ENCODE measurements around the gene CTBP2.
"Not testable (repeated sequence)": the region's sequence is repeated elsewhere in the genome, so short reads cannot be mapped to it uniquely, and the experiment has no call there.

CTBP2 gene

GRCh38 chr10:125165584-125166573 lies 5.5 kb upstream of the CTBP2 start:
- DNase-seq (ENCODE audit: extremely low spot score) = no peak
- TF ChIP-seq SP1 (IDR thresholded peaks at IDR 0.05) = no peak
- no peak for TF ChIP-seq HDGF (IDR thresholded peaks at IDR 0.05; ENCODE audit: borderline replicate concordance)
- TF ChIP-seq FOXA1 (IDR thresholded peaks at IDR 0.05) = no peak
- TF ChIP-seq FOXK2 (IDR thresholded peaks at IDR 0.05) = no peak
- TF ChIP-seq L3MBTL2 (conservative IDR thresholded peaks at IDR 0.05) = no peak
- TF ChIP-seq PKNOX1 (IDR thresholded peaks at IDR 0.05) = no peak
- no peak for TF ChIP-seq LEF1 (IDR thresholded peaks at IDR 0.05; ENCODE audit: borderline replicate concordance)
- no peak for TF ChIP-seq ELF4 (IDR thresholded peaks at IDR 0.05)
- no peak for TF ChIP-seq ZNF384 (IDR thresholded peaks at IDR 0.05)
- TF ChIP-seq FOXM1 (IDR thresholded peaks at IDR 0.05; ENCODE audit: borderline replicate concordance) = no peak
- no peak for TF ChIP-seq TARDBP (IDR thresholded peaks at IDR 0.05)
- no peak for TF ChIP-seq CTBP1 (IDR thresholded peaks at IDR 0.05; ENCODE audit: borderline replicate concordance)
- no peak for TF ChIP-seq ARNT (IDR thresholded peaks at IDR 0.05)
- no peak for TF ChIP-seq SUZ12 (IDR thresholded peaks at IDR 0.05)
- TF ChIP-seq BHLHE40 (IDR thresholded peaks at IDR 0.05; ENCODE audit: borderline replicate concordance) = no peak
- TF ChIP-seq NFRKB (IDR thresholded peaks at IDR 0.05) = no peak
- POLR2A ChIA-PET = no interaction called here
- CTCF ChIA-PET = no interaction called here

- ChIA-PET POLR2A (no interaction called here), CTCF (no interaction called here)
- no peak for DNase-seq (ENCODE audit: extremely low spot score)
These were observed 4.1 kb upstream of the CTBP2 start for GRCh38 chr10:125164421-125164820.

GRCh38 chr10:125163803-125164202 lies 3.4 kb upstream of the CTBP2 start:
- TF ChIP-seq SUZ12 (IDR thresholded peaks at IDR 0.05) = no peak
- ChIA-PET CTCF (no interaction called here), POLR2A (no interaction called here)
- no peak for DNase-seq (ENCODE audit: extremely low spot score)

More at GRCh38 chr10:125164421-125164820, 4.1 kb upstream of the CTBP2 start:
- TF ChIP-seq HDGF (IDR thresholded peaks at IDR 0.05; ENCODE audit: borderline replicate concordance) (no peak), ZNF384 (IDR thresholded peaks at IDR 0.05) (no peak), SP1 (IDR thresholded peaks at IDR 0.05) (no peak), PKNOX1 (IDR thresholded peaks at IDR 0.05) (no peak), TARDBP (IDR thresholded peaks at IDR 0.05) (no peak)

- CTCF ChIA-PET; DNase-seq (ENCODE audit: extremely low spot score); POLR2A ChIA-PET: not testable (repeated sequence)
These were observed 2.9 kb upstream of the CTBP2 start for GRCh38 chr10:125163312-125163711.

GRCh38 chr10:125162120-125162931 lies 2.0 kb upstream of the CTBP2 start:
- DNase-seq (ENCODE audit: extremely low spot score) = no peak
- ChIA-PET CTCF (interaction anchor here (0.6 kb wide), 1 partner anchor 517 kb away, joined by 3 read pairs; no protein-coding TSS in a partner anchor), POLR2A (interaction anchor here (0.9 kb wide), 1 partner anchor 27 kb away, joined by 3 read pairs; no protein-coding TSS in a partner anchor)

More at GRCh38 chr10:125162120-125162931, 2.0 kb upstream of the CTBP2 start:
- TF ChIP-seq SUZ12 (IDR thresholded peaks at IDR 0.05) (no peak), SP1 (IDR thresholded peaks at IDR 0.05) (no peak), FOXK2 (IDR thresholded peaks at IDR 0.05) (no peak), TARDBP (IDR thresholded peaks at IDR 0.05) (no peak), ELF4 (IDR thresholded peaks at IDR 0.05) (no peak), FOXM1 (IDR thresholded peaks at IDR 0.05; ENCODE audit: borderline replicate concordance) (no peak), NFRKB (IDR thresholded peaks at IDR 0.05) (no peak), HDGF (IDR thresholded peaks at IDR 0.05; ENCODE audit: borderline replicate concordance) (no peak), PKNOX1 (IDR thresholded peaks at IDR 0.05) (no peak), BHLHE40 (IDR thresholded peaks at IDR 0.05; ENCODE audit: borderline replicate concordance) (no peak), FOXA1 (IDR thresholded peaks at IDR 0.05) (no peak), L3MBTL2 (conservative IDR thresholded peaks at IDR 0.05) (no peak), ZNF384 (IDR thresholded peaks at IDR 0.05) (no peak), ARNT (IDR thresholded peaks at IDR 0.05) (no peak), LEF1 (IDR thresholded peaks at IDR 0.05; ENCODE audit: borderline replicate concordance) (no peak), CTBP1 (IDR thresholded peaks at IDR 0.05; ENCODE audit: borderline replicate concordance) (no peak)
